HG03175 (cell line): Measurements from ENCODE around the gene ATXN7L1.
A peak's percentile ranks its signal among the peaks of the same experiment; 100 is the strongest.
"Not testable (repeated sequence)": the region's sequence is repeated elsewhere in the genome, so short reads cannot be mapped to it uniquely, and the experiment has no call there.

Experiments
- ATAC-seq: cut with Tn5 transposase; IDR thresholded peaks from one replicate; pipeline ENCODE4 v1.9.1; 2021; ENCODE audit warnings: mild to moderate bottlenecking, moderate library complexity; ENCODE audit not compliant: unreplicated experiment

ATXN7L1 gene

DNA sequence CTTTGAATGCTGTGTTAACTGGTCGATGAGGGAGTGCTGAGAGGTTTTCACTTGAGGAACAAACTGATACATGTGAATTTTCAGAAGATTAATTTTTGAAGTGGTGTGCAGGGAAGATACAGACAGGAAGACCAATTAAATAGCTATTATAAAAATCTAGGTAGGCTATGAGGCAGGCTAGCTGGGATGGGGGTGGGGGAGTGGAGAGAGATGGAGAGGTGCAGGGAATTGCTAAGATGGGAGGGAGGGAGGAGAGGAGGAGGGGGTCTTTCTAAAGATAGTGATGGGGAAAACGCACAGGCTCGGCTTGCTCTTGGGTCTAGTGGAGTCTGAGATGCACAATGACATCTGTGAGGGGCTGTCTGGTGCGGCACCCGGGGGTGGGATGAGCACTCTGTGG lies 15.2 kb downstream of the ATXN7L1 start:
- ATAC-seq: no peak

DNA sequence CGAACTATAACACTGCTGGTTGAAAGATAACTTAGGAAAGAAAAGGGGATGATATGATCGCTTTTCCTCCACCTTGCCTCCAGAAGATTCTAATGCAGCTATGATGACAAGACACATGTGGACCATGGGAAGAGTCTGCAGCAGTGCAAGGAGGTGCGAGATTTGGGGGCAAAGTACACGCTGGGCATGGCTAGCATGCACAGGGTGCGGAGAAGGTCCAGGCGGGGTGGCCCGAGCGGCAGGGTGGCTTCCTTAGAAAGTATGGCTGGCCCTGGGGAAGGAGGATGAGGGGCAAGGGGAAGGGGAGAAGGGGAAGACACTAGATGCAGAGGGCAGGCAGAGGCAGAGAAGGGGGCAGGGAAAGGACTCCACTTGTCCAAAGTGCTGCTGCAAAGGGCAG lies 15.6 kb downstream of the ATXN7L1 start:
- no peak for ATAC-seq

DNA sequence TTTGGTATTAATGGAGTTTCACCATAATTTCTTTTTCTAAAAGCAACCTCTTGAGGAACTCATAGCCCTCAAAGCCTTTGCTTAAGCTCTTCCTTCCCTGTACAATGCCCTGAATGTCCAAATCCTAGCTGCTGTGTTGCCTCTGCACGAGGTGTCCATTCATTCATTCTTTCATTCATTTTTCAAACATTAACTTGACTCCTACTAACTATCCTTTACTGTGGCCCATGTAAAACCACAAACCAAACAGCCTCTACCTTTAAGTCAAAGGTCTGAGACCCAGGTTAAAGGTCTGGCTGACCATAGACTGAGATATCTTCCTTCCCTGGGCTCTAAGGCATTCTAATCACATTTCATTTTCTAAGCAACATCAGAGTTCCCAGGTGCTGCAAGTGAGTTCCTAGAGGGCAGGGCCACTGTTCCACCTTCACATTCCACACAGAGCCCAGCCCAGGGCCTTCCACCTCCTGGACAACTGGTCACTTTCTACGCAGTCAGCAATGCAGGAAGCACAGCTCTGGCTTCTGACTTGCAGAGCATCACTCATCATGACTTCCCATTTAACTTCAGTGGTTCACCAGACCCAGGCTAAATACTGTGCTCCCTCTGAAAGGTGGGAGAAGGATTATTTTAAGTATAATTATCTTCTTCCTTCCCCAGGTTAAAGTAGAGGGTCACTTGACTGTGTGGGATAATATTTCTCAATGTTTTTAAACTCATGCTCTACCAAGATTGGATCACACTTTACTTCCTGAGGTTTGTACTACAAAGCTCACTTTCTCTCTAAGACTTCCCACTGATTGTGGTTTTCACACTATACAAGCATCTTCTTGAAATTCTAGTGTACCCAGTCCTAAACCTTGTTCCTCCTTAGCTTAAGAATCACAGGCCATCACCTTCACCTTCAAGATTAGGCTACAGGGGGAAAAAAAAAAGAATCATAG lies 19.1 kb downstream of the ATXN7L1 start:
- no peak for ATAC-seq

DNA sequence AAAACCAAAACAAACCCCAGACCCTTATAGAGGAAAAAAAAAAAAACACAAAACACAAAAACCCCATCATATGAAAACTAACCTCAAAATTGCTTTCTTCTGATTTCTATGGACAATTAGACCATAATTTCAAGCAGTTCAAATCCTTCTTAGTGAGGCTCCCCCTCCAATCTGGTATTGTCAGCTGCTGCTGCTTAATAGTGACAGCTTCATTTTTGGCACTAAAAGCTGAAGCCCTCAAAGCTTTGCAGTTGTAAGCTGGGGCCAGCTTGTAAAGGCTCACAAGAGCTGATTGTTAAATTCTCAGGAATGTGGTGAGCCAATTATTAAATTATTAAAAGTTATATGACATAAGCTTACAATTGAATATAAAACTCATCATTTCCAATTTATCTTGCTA lies 21.9 kb downstream of the ATXN7L1 start:
- no peak for ATAC-seq

DNA sequence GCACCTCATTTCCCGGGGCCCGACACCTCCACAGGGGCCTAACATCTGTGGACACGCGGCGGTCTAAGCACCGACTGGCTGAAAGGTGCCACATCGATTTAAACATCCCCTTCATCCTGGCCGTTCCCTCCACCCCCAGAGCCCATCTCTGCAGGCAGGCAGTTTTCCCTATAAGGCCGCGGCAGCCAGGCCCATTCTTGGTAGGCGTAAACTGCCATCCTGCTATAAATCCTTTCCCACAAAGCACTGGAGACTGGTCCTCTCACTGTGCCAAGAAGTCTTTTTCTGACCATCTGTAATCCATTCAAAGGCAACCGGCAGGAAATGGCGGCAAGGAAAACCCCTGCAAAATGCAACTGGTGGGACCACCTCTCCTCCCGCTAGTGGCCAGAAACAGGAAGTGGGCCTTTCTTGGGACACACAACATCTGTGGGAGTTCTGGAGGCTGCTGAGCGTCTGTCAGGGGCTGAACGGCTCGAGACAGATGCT lies 22.4 kb downstream of the ATXN7L1 start:
- no peak for ATAC-seq

DNA sequence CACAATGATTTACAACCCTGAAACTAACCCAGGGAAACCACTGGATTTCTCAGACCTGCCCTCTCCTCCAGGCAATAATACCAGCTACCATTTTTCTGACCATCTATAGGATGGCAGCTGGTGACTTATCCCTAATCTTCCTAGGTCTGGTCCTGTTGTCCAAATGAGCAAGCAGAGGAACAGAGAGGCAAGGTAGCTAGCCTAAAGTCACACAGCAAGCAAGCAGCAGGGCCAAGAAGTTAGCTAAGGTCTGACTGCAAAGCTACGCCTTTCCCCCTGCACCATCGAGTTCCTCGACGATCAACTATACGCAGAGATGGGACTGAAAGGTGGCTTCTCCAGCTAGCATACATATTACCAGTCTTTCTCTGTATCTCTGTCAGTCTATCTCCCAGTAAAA lies 25.3 kb downstream of the ATXN7L1 start:
- ATAC-seq: no peak

DNA sequence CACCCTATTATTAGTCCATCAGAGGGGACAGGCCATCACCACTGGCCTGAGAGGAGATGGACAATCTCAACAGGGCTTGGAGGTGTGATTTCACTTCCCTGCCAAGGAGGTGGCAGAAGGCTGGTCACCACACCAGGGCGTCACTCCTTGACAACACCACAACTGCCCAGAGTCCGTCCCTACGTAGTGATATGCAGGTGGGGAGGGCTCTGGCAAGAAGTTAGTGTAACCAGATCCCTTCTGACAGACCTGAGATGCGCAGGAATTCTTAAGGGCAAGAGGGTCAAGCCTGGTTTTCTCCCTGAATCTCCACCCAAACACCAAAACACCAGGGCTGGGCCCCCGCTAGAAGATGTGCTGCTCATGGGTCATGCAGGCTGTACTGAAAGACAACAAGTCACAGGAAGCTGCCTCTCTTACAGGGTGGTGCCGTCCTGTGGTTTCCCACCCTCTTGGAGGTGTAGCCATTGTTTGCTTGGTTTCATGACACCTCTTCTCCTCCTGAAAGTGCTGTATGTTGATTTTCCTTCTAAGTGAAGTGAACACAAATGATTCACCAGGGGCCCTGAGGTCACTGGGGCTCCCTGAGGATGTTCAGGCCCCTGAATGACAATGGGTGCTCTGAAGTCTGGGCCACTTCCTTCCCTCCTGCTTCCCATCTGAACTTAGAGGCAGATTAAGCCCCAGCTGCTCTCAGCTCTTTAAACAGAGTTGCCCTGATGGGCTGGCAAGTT lies 27.1 kb downstream of the ATXN7L1 start:
- peak; percentile 63 for ATAC-seq

DNA sequence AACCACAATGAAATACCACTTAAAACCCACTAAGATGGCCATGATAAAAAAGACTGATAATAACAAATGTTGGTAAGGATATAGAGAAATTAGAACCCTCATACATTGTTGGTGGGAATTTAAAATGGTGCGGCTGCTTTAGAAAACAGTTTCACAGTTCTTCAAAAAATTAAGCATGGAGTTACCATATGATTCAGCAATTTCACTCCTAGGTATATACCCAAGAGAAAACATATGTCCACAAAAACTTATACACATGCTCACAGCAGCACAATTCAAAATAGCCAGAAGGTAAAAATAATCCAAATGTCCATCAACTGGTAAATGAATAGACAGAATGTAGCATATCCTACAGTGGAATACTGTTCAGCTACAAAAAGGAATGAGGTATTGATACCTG lies 30.0 kb downstream of the ATXN7L1 start:
- ATAC-seq: no peak

DNA sequence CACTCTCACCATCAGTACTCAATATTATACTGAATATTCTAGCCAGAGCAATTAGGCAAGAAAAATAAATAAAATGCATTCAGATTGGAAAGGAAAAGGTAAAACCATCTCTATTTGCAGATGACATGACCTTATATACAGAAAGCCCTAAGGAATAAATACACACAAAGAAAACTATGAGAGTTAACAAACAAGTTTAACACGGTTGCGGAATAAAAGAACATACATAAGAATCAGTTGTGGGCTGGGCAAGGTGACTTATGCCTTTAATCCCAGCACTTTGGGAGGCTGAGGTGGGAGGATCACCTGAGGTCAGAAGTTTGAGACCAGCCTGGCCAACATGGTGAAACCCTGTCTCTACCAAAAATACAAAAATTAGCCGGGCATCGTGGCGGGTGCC lies 31.7 kb downstream of the ATXN7L1 start:
- not testable (repeated sequence) for ATAC-seq

DNA sequence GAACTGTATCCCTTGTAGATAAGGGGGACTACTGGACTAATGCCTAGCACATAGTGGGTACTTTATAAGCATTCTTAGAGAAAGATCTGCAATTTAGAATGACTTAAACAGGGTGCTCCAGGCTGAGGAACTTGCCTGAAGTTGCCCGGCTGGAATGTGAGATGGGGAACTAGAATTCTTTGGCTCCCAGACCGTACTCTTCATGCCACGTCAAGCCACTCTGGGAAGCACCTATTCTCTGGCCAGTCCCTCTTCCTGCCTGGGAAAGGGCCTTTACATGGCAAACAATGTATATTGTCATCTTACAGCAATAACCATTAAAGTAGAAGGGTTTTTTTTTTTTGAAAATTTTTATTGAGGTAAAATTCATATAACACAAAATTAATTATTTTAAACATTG lies 34.5 kb downstream of the ATXN7L1 start:
- ATAC-seq: no peak

DNA sequence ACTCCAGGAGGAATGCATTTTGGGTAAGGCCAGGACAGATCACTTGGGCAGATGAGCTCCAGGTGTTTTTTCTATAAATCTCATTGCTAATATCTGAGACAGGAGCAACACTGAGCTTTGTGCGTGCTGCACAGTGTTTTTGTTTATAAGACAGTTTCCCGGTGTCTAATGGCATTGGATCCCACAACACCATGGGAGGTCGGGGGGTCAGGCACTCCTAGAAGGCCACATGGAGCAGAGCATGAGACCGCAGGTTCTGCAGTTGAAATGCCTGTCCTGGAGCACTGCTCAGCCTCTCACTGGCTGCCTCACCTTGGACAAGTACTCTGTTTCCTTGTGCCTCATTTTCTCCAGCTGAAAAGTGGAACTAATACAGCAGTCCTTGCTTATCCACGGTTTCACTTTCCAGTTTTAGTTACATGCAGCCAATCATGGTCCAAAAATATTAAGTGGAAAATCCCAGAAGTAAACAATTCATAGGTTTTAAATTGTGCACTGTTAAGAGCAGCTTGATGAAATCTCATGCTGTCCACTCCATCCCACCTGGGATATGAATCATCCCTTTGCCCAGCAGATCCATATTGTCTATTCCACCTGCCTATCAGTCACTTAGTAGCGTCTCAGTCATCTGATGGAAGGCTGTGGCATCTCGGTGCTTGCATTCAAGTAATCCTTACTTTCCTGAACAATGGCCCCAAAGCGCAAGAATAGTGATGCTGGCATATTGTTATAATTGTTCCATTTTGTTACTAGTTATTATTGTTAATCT lies 35.2 kb downstream of the ATXN7L1 start:
- no peak for ATAC-seq

DNA sequence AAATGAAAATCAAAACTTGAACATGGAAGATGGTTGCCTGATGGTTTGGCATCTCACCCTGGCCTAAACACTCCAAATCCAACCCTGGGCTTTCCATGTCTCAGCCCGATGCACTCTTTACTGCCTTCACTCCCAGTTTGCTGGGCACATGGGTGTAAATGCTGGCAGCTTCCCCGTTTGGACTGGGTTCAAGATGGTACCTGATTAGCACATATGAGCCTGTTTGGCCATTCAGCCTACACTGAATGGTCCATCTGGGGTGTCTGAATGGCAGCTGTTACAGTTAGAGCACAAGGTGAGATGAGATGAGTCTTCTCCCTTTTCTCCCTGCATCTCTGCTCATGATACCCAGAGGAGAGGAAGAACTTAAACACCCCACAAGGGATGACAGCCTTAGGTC lies 37.1 kb downstream of the ATXN7L1 start:
- ATAC-seq: no peak

DNA sequence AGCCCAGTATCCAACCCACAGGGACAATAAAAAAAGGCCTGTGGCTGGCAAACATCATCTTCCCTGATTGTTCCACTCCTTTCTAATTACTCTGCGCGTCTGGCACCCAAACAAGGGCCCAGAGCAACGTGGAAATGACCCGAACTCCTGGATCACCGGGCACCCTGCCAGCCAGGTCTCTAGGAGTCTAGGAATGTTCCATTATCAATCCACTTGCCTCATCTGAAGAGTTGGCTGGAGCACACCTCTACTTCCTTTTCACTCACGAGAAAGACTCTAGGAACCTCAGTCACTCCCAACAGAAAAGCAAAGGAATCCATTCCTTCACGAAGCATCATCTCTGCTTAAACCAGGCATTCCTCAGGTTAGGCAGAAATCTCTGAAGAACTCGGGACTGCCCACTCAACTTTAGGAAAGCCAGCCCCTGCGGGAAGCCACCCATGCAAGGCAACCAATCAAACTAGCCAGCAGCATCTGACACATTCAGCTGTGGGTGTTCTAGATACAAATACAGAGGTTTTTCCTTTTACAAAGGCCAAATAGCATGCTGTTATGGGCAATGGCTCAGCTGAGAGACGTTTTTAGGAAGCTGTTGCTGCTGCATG lies 37.7 kb downstream of the ATXN7L1 start:
- ATAC-seq: no peak

DNA sequence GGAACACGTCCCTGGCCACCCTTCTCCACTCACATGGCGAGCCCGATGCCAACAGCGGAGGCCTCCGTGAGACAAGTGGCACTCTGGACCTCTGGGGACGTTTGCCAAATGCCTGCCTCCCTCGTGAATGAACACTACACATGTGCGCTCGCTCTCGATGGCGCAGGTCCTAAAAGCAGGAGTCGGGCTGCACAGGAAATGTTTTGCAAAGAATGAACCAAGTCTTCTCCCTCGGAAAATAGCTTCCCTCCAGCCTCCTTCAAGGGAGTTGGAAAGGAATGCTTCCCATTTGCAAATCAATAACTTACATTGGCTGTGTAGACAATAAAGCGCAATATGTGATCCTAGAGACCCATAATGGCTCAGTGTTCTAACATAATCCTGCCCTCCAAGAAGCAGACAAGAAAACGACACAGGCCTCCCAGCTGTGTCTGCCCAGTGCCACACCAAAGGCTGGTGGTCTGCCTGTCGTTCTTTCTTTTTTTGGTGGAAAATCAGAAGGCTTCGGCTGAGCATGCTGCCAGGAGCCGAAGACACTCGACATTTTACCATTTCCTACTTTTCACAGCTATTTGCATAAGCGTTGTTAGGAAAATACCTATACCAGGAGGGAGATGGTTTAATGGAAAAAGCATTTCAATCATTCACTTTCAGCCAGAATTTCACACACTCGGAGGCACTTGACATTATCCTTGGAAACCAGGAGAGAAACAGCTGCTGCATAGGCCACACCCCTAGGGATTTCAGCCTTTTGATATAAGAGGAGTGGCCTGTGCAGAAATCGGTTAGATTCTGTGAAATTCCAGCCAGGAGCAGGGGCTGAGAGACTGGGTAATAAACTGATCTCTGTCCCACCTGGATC lies 38.4 kb downstream of the ATXN7L1 start:
- no peak for ATAC-seq

DNA sequence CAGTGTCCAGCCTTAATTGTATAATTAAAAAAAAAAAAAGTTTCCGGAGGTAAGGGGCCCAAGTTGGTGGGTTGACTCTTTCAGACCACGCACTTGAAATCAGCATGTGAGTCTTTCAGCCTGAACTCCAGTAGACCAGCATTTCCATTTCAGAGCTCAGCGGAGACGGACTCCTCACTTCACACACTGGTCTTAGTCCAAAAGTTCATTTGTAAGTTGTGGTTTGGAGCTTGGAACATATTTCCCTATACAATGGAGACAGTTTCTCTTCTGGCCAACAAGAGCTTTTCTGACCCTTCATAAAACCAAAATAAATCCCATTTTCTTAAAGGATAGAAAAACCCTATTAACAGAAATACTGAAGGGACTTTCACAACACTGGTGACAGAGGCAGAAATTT lies 41.0 kb downstream of the ATXN7L1 start:
- no peak for ATAC-seq

DNA sequence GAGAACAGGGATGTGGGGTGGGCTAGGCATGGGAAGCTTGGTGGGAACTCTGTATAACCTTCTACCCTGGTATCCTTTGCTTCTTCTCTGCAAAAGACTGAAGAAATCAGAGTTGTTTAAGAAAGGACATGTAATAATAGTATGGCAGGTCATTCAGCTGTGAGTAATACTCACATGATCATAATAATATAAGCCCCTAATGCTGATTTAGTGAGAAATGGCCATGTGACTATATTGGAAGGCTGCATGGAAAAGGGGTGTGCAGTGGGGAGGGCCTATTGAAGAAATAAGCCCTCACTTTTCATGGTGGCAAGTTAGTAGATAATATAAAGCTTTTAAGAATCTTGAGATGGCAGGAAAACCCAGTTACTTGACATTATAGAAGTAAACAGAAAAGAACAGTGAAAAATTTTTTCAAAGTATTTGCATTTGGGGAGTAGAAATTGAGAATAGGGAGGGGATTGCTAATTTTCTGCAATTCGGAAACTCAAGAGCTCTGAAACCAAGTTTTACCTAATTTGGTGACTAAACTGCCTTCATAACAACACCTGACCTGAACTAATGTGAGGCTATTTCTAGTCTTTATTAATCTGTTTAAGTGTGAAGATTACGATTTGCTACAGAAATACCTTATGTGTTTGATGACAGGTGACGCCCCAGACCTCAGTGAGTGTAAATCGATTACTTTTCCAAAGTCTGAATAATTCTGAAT lies 44.4 kb downstream of the ATXN7L1 start:
- ATAC-seq: no peak

DNA sequence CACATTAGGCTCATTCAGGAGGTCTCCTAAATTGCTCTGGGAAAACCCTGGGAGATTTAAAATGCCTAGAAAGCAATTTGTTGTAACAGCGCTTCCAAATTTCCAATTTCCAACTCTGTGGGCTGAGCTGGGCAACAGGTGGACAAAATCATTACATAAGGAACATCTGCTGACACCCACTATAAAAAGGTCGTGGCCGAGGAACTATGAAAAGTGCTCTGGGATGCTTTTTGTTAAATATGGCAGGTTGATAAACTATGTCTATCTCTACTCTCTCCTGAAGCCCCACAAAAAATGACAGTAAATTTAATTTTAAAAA lies 45.1 kb downstream of the ATXN7L1 start:
- ATAC-seq: no peak

DNA sequence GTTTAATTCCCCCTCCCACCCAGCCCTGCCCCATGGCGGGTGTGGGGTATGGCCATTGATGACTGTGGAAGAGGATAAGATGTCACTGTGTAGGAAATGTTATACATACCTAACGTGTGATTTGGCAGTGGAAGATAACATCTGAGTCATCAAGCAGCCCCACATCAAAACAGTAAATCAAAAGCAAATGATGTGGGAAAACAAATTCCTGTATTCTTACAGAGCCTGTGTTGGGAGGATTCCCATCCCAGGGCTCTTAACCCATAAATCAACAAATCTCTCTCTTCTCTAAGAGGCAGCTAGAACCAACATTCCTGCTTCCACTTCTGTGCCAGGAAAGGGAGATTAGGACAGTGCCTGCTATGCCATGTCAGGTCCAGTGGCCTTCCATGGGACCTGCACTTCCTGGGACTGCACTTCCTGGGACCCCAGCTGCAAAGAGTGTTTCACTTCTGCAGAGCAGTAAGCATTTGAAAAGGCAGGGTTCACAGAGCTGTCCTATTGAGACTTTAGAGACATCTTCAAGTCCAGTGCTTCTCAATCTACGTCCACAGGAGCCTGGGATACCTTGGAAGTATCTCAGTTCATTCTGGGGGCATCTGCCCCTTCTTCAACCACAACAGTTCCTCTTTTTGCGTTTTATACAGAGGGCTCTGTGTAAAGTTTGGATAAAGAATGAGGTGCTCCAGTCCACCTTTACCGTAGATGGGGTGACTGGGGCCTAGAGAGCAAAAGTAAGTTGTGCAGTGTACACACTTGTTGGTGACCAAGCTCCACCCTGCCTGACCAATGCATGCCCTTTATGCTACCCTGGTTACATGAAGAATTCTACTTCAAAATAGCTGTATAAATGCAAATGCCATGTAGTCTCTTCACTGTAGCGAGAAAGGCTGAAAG lies 45.7 kb downstream of the ATXN7L1 start:
- ATAC-seq: no peak
